SK-N-MC (cell line): ENCODE results near the gene MLX.
A peak's percentile ranks its signal among the peaks of the same experiment; 100 is the strongest.
"Not testable (repeated sequence)": the region's sequence is repeated elsewhere in the genome, so short reads cannot be mapped to it uniquely, and the experiment has no call there.

Source experiments
- DNase-seq: peaks from one replicate; pipeline ENCODE4 v3.0.0-alpha.2; 2011; ENCODE audit warnings: low read depth, low spot score
- H3K27ac ChIP-seq: fragments of 200-600 bp; sonication (generic); 2 replicates; pipeline ENCODE4 v1.5.1; 2016; ENCODE audit warnings: mixed run types
- H3K36me3 ChIP-seq: fragments of 200-600 bp; sonication (generic); 2 replicates; pipeline ENCODE4 v1.6.1; 2017; ENCODE audit warnings: antibody characterized with exemption, low read length, mixed read lengths; ENCODE audit not compliant: insufficient read depth
- H3K4me3 ChIP-seq: fragments of 200-600 bp; sonication (generic); 2 replicates; pipeline ENCODE4 v1.5.1; 2016
- H3K9ac ChIP-seq: fragments of 200-600 bp; sonication (generic); 2 replicates; pipeline ENCODE4 v1.8.0; 2017; ENCODE audit warnings: mixed run types, mixed read lengths; ENCODE audit not compliant: insufficient read length
- H3K9me3 ChIP-seq: fragments of 200-600 bp; sonication (generic); 2 replicates; pipeline ENCODE4 v1.6.1; 2017; ENCODE audit warnings: low read depth, mild to moderate bottlenecking, antibody characterized with exemption, low read length, moderate library complexity, mixed read lengths
- EZH2 ChIP-seq: fragments of 200-600 bp; sonication (generic); IDR thresholded peaks from one replicate; pipeline ENCODE4 v1.6.1; 2017; ENCODE audit warnings: antibody characterized with exemption
- FOXP2 ChIP-seq: optimal IDR thresholded peaks from 2 replicates; pipeline ENCODE3; 2011; ENCODE audit warnings: mild to moderate bottlenecking, moderate library complexity; ENCODE audit not compliant: insufficient read depth; ENCODE audit errors: extremely low read length, control extremely low read depth
- POLR2AphosphoS5 ChIP-seq: IDR thresholded peaks from 2 replicates; pipeline ENCODE4 v1.6.1; 2012; ENCODE audit warnings: mild to moderate bottlenecking, low read depth, low read length, borderline replicate concordance

Gene MLX

GRCh38 chr17:42531455-42532354 lies 35.2 kb upstream of the MLX start:
- H3K9me3 ChIP-seq, result no peaks in the 10 kb centered on the region
- no peaks in the 10 kb centered on the region for H3K36me3 ChIP-seq
- no peak for DNase-seq
- H3K4me3 ChIP-seq, result peak overlapping the region; percentile 74
- H3K27ac ChIP-seq, result no peak overlapping the region
- no peak for TF ChIP-seq EZH2
- TF ChIP-seq FOXP2, result no peak
- TF ChIP-seq POLR2AphosphoS5, result no peak
- no peak overlapping the region for H3K9ac ChIP-seq

GRCh38 chr17:42535155-42536047 lies 31.5 kb upstream of the MLX start:
- Histone ChIP-seq H3K36me3 (0 out of 2 replicates have a peak, but pooled peaks cover 3% of the 10 kb centered on the region), H3K9me3 (no peaks in the 10 kb centered on the region), H3K9ac (no peak overlapping the region), H3K4me3 (peak overlapping the region; percentile 79), H3K27ac (peak overlapping the region; percentile 27)
- TF ChIP-seq FOXP2, result no peak
- no peak for TF ChIP-seq POLR2AphosphoS5
- TF ChIP-seq EZH2, result no peak
- DNase-seq, result no peak

DNA sequence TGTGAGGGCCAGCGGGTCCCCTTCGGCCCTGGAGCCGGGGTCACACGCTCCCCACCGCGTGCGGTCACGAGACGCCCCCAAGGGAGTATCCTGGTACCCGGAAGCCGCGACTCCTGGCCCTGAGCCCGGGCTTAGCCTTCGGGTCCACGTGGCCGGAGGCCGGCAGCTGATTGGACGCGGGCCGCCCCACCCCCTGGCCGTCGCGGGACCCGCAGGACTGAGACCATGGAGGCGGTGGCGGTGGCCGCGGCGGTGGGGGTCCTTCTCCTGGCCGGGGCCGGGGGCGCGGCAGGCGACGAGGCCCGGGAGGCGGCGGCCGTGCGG lies 30.9 kb upstream of the MLX start, which contains the start of gene NAGLU:
Gene NAGLU (plus strand): TSS at position 194 of the 324 bp plus-strand sequence. CDS start 32 bp downstream, at position 226.
- Histone ChIP-seq H3K9me3 (no peaks in the 10 kb centered on the region), H3K27ac (peak within 1 kb of the TSS; percentile 27), H3K9ac (peak within 1 kb of the TSS; percentile 55), H3K36me3 (0 out of 2 replicates have a peak, but pooled peaks cover 3% of the 10 kb centered on the region), H3K4me3 (peak within 1 kb of the TSS; percentile 79)
- no peak for DNase-seq
- TF ChIP-seq EZH2, result no peak
- no peak for TF ChIP-seq FOXP2
- peak; percentile 60 for TF ChIP-seq POLR2AphosphoS5

DNA sequence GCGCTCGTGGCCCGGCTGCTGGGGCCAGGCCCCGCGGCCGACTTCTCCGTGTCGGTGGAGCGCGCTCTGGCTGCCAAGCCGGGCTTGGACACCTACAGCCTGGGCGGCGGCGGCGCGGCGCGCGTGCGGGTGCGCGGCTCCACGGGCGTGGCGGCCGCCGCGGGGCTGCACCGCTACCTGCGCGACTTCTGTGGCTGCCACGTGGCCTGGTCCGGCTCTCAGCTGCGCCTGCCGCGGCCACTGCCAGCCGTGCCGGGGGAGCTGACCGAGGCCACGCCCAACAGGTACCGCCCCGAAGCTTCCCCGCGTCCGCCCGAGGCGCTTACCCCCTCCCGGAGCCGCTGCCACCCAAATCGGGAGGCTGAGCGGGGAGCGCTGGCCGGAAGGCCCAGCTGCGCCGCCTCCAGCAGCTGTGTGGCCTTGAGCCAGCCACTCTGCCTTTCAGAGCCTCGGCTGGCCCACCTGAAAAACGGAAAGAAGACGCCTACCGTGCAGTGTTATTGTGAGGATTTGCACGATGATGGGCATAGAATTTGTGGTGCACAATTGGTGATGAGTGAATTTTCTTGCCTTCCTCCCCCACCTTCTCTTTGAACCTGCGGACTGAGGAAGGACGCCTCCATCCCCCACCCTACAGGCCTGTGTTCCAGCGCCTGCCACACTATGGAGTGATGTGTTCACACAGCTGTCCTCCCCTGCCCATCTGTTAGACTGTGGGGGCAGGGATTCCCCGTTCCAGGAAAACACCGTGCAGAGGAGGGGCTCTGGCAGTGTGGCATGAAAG lies 30.3 kb upstream of the MLX start:
- Histone ChIP-seq H3K9ac (peak overlapping the region; percentile 55), H3K36me3 (0 out of 2 replicates have a peak, but pooled peaks cover 3% of the 10 kb centered on the region), H3K9me3 (no peaks in the 10 kb centered on the region), H3K4me3 (peak overlapping the region; percentile 79), H3K27ac (no peak overlapping the region)
- DNase-seq, result no peak
- TF ChIP-seq POLR2AphosphoS5 (0 out of 2 replicates have a peak, but pooled peaks have one; percentile 14), FOXP2 (no peak), EZH2 (no peak)

DNA sequence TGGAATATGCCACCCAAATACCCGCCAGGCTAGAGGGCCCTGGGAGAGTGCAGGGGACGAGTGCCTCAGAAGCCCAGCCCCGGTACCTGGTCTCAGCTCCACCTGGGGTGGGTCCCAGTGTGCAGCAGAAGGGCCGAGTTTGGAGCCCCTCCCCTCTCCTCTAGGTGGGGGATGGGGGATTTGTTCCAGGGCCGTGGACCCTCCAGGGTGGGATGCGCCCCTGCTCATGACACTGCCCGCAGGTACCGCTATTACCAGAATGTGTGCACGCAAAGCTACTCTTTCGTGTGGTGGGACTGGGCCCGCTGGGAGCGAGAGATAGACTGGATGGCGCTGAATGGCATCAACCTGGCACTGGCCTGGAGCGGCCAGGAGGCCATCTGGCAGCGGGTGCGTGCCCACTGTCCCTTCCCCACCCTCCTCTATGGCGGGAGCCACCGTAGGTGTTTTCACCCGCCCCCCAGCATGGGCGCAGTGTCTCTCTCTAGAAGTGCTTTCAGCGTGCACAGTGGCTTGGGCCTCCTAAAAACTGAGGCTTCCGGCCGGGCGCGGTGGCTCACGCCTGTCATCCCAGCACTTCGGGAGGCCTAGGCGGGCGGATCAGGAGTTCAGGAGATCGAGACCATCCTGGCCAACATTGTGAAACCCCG lies 29.6 kb upstream of the MLX start:
- Histone ChIP-seq H3K27ac (no peak overlapping the region), H3K9ac (peak overlapping the region; percentile 55), H3K9me3 (no peaks in the 10 kb centered on the region), H3K36me3 (0 out of 2 replicates have a peak, but pooled peaks cover 3% of the 10 kb centered on the region), H3K4me3 (peak overlapping the region; percentile 79)
- no peak for DNase-seq
- TF ChIP-seq EZH2 (no peak), FOXP2 (no peak), POLR2AphosphoS5 (no peak)

DNA sequence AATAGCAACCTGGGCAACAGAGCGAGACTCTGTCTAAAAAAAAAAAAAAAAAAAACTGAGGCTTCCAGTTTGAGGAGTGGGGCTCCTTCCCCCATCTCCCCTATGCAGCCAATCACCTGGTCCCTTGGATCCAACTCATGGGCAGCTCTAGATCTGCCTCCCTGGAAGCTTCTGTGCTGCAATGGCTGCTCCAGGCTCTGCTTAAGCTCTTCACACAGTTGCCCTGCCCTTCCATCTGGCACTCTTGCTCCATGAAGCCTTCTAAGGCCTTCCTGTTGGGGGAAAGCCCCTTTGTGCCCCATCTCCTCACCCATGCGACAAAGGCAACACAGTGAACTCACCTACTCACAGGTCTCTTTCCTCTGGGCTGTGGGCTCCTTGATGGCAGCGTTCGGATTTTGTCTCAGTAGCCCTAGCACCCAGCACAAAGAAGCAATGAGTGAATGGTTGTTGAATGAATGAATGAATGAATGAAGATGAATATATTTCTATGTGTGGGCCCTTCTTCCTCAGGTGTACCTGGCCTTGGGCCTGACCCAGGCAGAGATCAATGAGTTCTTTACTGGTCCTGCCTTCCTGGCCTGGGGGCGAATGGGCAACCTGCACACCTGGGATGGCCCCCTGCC lies 29.0 kb upstream of the MLX start:
- no peak for TF ChIP-seq EZH2
- TF ChIP-seq FOXP2, result no peak
- TF ChIP-seq POLR2AphosphoS5, result no peak
- Histone ChIP-seq H3K4me3 (no peak overlapping the region), H3K27ac (no peak overlapping the region), H3K36me3 (0 out of 2 replicates have a peak, but pooled peaks cover 3% of the 10 kb centered on the region), H3K9ac (no peak overlapping the region), H3K9me3 (no peaks in the 10 kb centered on the region)
- DNase-seq, result no peak

- H3K9ac ChIP-seq, result no peak overlapping the region
- 0 out of 2 replicates have a peak, but pooled peaks cover 3% of the 10 kb centered on the region for H3K36me3 ChIP-seq
- TF ChIP-seq EZH2, result no peak
- TF ChIP-seq POLR2AphosphoS5, result no peak
- TF ChIP-seq FOXP2, result no peak
- no peak for DNase-seq
- no peak overlapping the region for H3K4me3 ChIP-seq
- no peaks in the 10 kb centered on the region for H3K9me3 ChIP-seq
- H3K27ac ChIP-seq, result no peak overlapping the region
Observed at GRCh38 chr17:42538482-42538881, 28.4 kb upstream of the MLX start.

- H3K9ac ChIP-seq, H3K4me3 ChIP-seq, DNase-seq, H3K9me3 ChIP-seq, H3K27ac ChIP-seq, H3K36me3 ChIP-seq: not testable (repeated sequence)
Observed at GRCh38 chr17:42540558-42540957, 26.3 kb upstream of the MLX start.
